Ovary (tissue), 9 donors: Measurements from ENCODE around the gene DPF3. TPM values are rescaled to one million over a fixed set of nuclear protein-coding genes. Genes with fewer than 3 reads are reported as not detected.

ENCODE experiments used
- DNase-seq, 5 donors: peaks; one replicate each; pipeline ENCODE4 v3.0.0-alpha.2; 2019 to 2020
- H3K27ac ChIP-seq, 2 donors: fragments of 200-600 bp; one replicate each; pipeline versions ENCODE4 v1.5.1 to v1.8.0; 2019 to 2022
- H3K27me3 ChIP-seq: fragments of 200-600 bp; one replicate; pipeline ENCODE4 v1.8.0; 2022
- H3K36me3 ChIP-seq: fragments of 200-600 bp; sonication (generic); one replicate; pipeline ENCODE4 v1.5.1; 2019
- H3K4me1 ChIP-seq: one replicate; pipeline ENCODE4 v1.8.1; 2013; ENCODE audit warnings: mild to moderate bottlenecking, moderate library complexity; ENCODE audit not compliant: insufficient read depth
- H3K4me3 ChIP-seq: fragments of 200-600 bp; sonication (generic); one replicate; pipeline ENCODE4 v1.5.1; 2017
- H3K9me3 ChIP-seq, 2 donors: fragments of 200-600 bp in 1 of 2; sonication (generic) in 1 of 2; one replicate each; pipeline versions ENCODE4 v1.5.1 to v1.8.1; 2013 to 2019; ENCODE audit warnings: mild to moderate bottlenecking in 1 of 2, moderate library complexity in 1 of 2
- EP300 ChIP-seq: sonication (generic); formaldehyde crosslinking; IDR thresholded peaks from one replicate; pipeline ENCODE4 v1.6.1; 2017; ENCODE audit warnings: antibody characterized with exemption
- POLR2A ChIP-seq: fragments of 450-650 bp; IDR thresholded peaks from one replicate; pipeline ENCODE4 v1.6.1; 2017; ENCODE audit warnings: antibody characterized with exemption, mild to moderate bottlenecking, moderate library complexity
- WGBS, 3 donors: extraction: QIAGEN DNeasy Blood & Tissue Kit in 1 of 3; methylation state at CpG; one replicate each; pipeline versions ENCODE4 v1.1.5 to v1.1.7; 2013 to 2017; 5-methylcytosine and 5-hydroxymethylcytosine counted together
- intact Hi-C, 4 donors: fragments of 100-400 bp; cut with DNase I; formaldehyde crosslinking; loops; one replicate each; pipeline versions ENCODE4 v1.11.0 to v1.15.1; 2022 to 2023
- polyA plus RNA-seq, 2 donors: library from polyadenylated mRNA; stranded (reverse); fragments of 200-250 nt in 1 of 2; fragments of 350-450 nt in 1 of 2; fragmentation: Illumina TruSeq in 1 of 2; extraction: RNeasy Lipid Tissue Mini Kit (QIAGEN cat#74804) in 1 of 2; gene quantifications; one replicate each; pipeline ENCODE4 v1.2.3, GENCODE V29; 2013 to 2014
- total RNA-seq, 7 donors: library from RNA; depleted of rRNA in 2 of 7; stranded (reverse); fragments of >200 nt in 2 of 7; fragmentation: NEBNext Ultra II Directional in 3 of 7; extraction: Animal tissue kit (Norgen Biotek cat#: 25700) in 3 of 7; gene quantifications; one replicate each; pipeline versions ENCODE4 v1.1.0 to v1.2.4, GENCODE V29; 2016 to 2023
- TF ChIP-seq, protein P1 (sequence below), 3 donors: fragments of 450-650 bp in 2 of 3; fragments of 200-600 bp in 1 of 3; IDR thresholded peaks; one replicate each; pipeline versions ENCODE4 v1.5.1 to v1.8.0; 2016 to 2022; ENCODE audit warnings: antibody characterized with exemption in 3 of 3, mild to moderate bottlenecking in 1 of 3
- donor health status: DM: no; HTN: no; CAD: no; lungs with moderate emphysema.
- donor health status: DM: no; HTN: no; CAD: no.
- donor health status: Bipolar disorder and iron deficiency.
- donor health status: DM: yes; HTN: yes; CAD: no.
- donor health status: DM: no; HTN: no; CAD: no.
- donor health status: DM: yes; HTN: yes; CAD: no.

Gene DPF3
- total and polyA plus RNA-seq, 9 donors, result 6.3 to 34.4 (median 21.9) TPM

GRCh38 chr14:72839753-72840607, 53.9 kb downstream of the DPF3 start:
- H3K27me3 ChIP-seq, result no peaks in the 10 kb centered on the region
- intact Hi-C loops, result no loop called here
- no peak for DNase-seq
- no peak overlapping the region for H3K4me3 ChIP-seq
- TF ChIP-seq, protein P1, sequence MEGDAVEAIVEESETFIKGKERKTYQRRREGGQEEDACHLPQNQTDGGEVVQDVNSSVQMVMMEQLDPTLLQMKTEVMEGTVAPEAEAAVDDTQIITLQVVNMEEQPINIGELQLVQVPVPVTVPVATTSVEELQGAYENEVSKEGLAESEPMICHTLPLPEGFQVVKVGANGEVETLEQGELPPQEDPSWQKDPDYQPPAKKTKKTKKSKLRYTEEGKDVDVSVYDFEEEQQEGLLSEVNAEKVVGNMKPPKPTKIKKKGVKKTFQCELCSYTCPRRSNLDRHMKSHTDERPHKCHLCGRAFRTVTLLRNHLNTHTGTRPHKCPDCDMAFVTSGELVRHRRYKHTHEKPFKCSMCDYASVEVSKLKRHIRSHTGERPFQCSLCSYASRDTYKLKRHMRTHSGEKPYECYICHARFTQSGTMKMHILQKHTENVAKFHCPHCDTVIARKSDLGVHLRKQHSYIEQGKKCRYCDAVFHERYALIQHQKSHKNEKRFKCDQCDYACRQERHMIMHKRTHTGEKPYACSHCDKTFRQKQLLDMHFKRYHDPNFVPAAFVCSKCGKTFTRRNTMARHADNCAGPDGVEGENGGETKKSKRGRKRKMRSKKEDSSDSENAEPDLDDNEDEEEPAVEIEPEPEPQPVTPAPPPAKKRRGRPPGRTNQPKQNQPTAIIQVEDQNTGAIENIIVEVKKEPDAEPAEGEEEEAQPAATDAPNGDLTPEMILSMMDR (IDR thresholded peaks at IDR 0.05), result no peak
- TF ChIP-seq EP300, result no peak
- no peak for TF ChIP-seq POLR2A
- H3K27ac ChIP-seq, result no peak overlapping the region
- WGBS, 3 donors, result 58 to 72% (median 70%) methylated on average over 12 of the region's 12 CpGs
- H3K9me3 ChIP-seq, result no peaks in the 10 kb centered on the region
- H3K36me3 ChIP-seq, result no peaks in the 10 kb centered on the region
- peaks cover 4% of the 10 kb centered on the region for H3K4me1 ChIP-seq

DNA sequence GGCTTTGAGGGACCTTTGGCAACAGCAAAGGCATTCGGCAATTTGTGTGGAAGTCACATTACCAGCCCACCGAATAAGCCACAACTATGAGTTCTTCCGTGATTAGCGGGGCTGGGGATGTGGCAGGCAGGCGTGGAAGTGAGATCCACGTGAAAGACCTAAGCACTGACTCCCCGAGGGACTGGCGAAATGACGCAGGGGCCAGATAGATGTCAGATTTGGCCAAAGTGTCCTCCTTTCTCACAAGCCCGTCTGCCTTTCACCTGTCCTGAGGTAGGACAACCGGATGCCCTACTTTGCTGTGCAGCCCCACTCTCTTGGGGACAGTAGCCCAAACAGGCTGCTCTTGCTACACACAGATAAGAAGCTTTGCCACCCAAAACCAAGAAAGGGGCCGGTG, 54.5 kb downstream of the DPF3 start:
- no peaks in the 10 kb centered on the region for H3K27me3 ChIP-seq
- 94 to 97% (median 97%) methylated on average over 12 of the region's 12 CpGs for WGBS, 3 donors
- intact Hi-C loops, result no loop called here

DNA sequence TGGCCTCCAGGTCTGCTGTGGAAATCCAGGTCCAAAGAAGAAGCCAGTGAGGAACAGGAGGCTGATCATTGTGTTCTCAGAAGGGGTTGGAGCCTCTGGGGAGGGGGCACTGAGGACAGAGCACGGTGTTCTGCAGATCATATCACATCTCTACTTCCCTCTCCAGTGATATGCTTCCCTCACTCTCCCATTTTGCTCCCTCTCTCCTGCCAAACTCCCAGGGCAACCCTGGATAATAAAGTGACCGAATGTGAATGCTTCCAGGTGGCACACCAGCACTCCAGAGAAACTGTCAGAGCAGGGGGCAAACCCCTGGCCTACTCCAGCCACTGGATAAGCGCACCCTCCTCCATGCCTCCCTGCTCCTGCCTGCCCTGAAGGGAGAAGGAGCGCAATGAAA, 57.8 kb downstream of the DPF3 start:
- Histone ChIP-seq H3K36me3 (no peaks in the 10 kb centered on the region), H3K27ac (no peak overlapping the region), H3K9me3 (no peaks in the 10 kb centered on the region), H3K4me1 (peaks cover 11% of the 10 kb centered on the region), H3K27me3 (no peaks in the 10 kb centered on the region), H3K4me3 (no peak overlapping the region)
- 86 to 92% (median 92%) methylated on average over 4 of the region's 4 CpGs for WGBS, 3 donors
- TF ChIP-seq POLR2A, result no peak
- TF ChIP-seq, protein P1 (IDR thresholded peaks at IDR 0.05), result no peak
- no peak for TF ChIP-seq EP300
- no peak for DNase-seq
- intact Hi-C loops, result no loop called here

More for the DNA sequence above, 54.5 kb downstream of the DPF3 start:
- Histone ChIP-seq H3K27ac (no peak overlapping the region), H3K4me1 (peaks cover 4% of the 10 kb centered on the region), H3K36me3 (no peaks in the 10 kb centered on the region), H3K9me3 (no peaks in the 10 kb centered on the region), H3K4me3 (no peak overlapping the region)
- TF ChIP-seq EP300, result no peak
- TF ChIP-seq POLR2A, result no peak
- TF ChIP-seq, protein P1 (IDR thresholded peaks at IDR 0.05), result no peak
- no peak for DNase-seq

DNA sequence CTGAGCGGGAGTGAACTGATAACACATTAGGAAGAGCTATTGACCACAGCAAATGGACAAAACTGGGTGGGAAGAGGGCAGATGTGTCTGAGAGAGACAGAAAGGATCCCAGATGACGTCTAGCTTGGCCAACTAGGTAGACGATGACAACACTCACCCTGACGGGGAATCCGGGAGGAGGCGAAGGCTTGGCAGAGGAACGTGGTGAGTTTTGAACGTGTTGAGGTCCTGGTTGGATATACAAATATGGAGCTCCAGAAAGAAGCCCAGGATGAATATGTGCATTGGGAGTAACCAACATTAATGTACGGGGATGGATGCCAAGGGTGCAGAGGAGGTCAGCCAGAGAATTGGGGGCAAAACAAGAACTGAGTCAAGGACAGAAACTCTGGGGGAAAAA, 60.7 kb downstream of the DPF3 start:
- no peaks in the 10 kb centered on the region for H3K27me3 ChIP-seq
- DNase-seq, result no peak
- TF ChIP-seq POLR2A (no peak), EP300 (no peak)
- TF ChIP-seq, protein P1 (IDR thresholded peaks at IDR 0.05), result no peak
- peaks cover 14% of the 10 kb centered on the region for H3K4me1 ChIP-seq
- H3K36me3 ChIP-seq, result no peaks in the 10 kb centered on the region
- H3K4me3 ChIP-seq, result no peak overlapping the region
- intact Hi-C loops, result no loop called here
- no peaks in the 10 kb centered on the region for H3K9me3 ChIP-seq
- H3K27ac ChIP-seq, result no peak overlapping the region
- whole genome bisulfite sequencing, 3 donors, result 95 to 96% (median 95%) methylated on average over 9 of the region's 9 CpGs
